Measurements from ENCODE around the gene NFAM1. TPM values are rescaled to one million over a fixed set of nuclear protein-coding genes. Genes with fewer than 3 reads are reported as not detected.

Gene NFAM1
- total RNA-seq, 2 donors from 2014 or later, result 4.1 to 4.4 TPM

- no peak for ATAC-seq (ENCODE audit: insufficient number of reproducible peaks, low FRiP score, low read depth)
- Histone ChIP-seq H3K36me3 (no peaks in the 10 kb centered on the region), H3K27ac (no peak overlapping the region), H3K9me3 (no peaks in the 10 kb centered on the region), H3K4me1 (ENCODE audit: control insufficient read depth in 1 of 2, low read depth in 2 of 2) (no peaks in the 10 kb centered on the region), H3K27me3 (replicated peaks; ENCODE audit: insufficient read depth) (no peaks in the 10 kb centered on the region), H3K4me3 (no peak overlapping the region)
- no peak for DNase-seq (ENCODE audit: low spot score)
- no peak for TF ChIP-seq CTCF (IDR thresholded peaks at IDR 0.05)
Measured at GRCh38 chr22:42425337-42425988, 6.7 kb downstream of the NFAM1 start.

- Histone ChIP-seq H3K4me1 (ENCODE audit: control insufficient read depth in 1 of 2, low read depth in 2 of 2) (no peaks in the 10 kb centered on the region), H3K4me3 (no peak overlapping the region), H3K9me3 (no peaks in the 10 kb centered on the region), H3K27ac (no peak overlapping the region), H3K27me3 (replicated peaks; ENCODE audit: insufficient read depth) (no peaks in the 10 kb centered on the region), H3K36me3 (no peaks in the 10 kb centered on the region)
- DNase-seq (ENCODE audit: low spot score) (no peak), ATAC-seq (ENCODE audit: insufficient number of reproducible peaks, low FRiP score, low read depth) (no peak)
- no peak for TF ChIP-seq CTCF (IDR thresholded peaks at IDR 0.05)
Measured at GRCh38 chr22:42419243-42419881, 12.8 kb downstream of the NFAM1 start.

GRCh38 chr22:42418811-42419242, 13.4 kb downstream of the NFAM1 start:
- DNase-seq (ENCODE audit: low spot score), result no peak
- Histone ChIP-seq H3K27me3 (replicated peaks; ENCODE audit: insufficient read depth) (no peaks in the 10 kb centered on the region), H3K9me3 (no peaks in the 10 kb centered on the region), H3K4me1 (ENCODE audit: control insufficient read depth in 1 of 2, low read depth in 2 of 2) (no peaks in the 10 kb centered on the region), H3K4me3 (no peak overlapping the region), H3K27ac (no peak overlapping the region), H3K36me3 (no peaks in the 10 kb centered on the region)
- TF ChIP-seq CTCF (IDR thresholded peaks at IDR 0.05), result no peak
- ATAC-seq (ENCODE audit: insufficient number of reproducible peaks, low FRiP score, low read depth), result no peak

- Histone ChIP-seq H3K4me3 (no peak overlapping the region), H3K27ac (no peak overlapping the region), H3K4me1 (ENCODE audit: control insufficient read depth in 1 of 2, low read depth in 2 of 2) (no peaks in the 10 kb centered on the region), H3K27me3 (replicated peaks; ENCODE audit: insufficient read depth) (no peaks in the 10 kb centered on the region), H3K36me3 (no peaks in the 10 kb centered on the region), H3K9me3 (no peaks in the 10 kb centered on the region)
- no peak for TF ChIP-seq CTCF (IDR thresholded peaks at IDR 0.05)
- ATAC-seq (ENCODE audit: insufficient number of reproducible peaks, low FRiP score, low read depth) (no peak), DNase-seq (ENCODE audit: low spot score) (no peak)
Measured at GRCh38 chr22:42417645-42418305, 14.4 kb downstream of the NFAM1 start.

- H3K27me3 ChIP-seq (replicated peaks; ENCODE audit: insufficient read depth), result no peaks in the 10 kb centered on the region
- ATAC-seq (ENCODE audit: insufficient number of reproducible peaks, low FRiP score, low read depth), result no peak
- no peak for DNase-seq (ENCODE audit: low spot score)
- H3K4me1 ChIP-seq (ENCODE audit: control insufficient read depth in 1 of 2, low read depth in 2 of 2), result no peaks in the 10 kb centered on the region
- TF ChIP-seq CTCF (IDR thresholded peaks at IDR 0.05), result no peak
- no peaks in the 10 kb centered on the region for H3K9me3 ChIP-seq
- H3K4me3 ChIP-seq, result no peak overlapping the region
- no peaks in the 10 kb centered on the region for H3K36me3 ChIP-seq
- no peak overlapping the region for H3K27ac ChIP-seq
Measured at GRCh38 chr22:42416671-42417230, 15.5 kb downstream of the NFAM1 start.

Data from thoracic aorta (tissue), 2 donors.